AG04450 (cell line): ENCODE measurements around the gene IST1. TPM values are rescaled to one million over a fixed set of nuclear protein-coding genes. Genes with fewer than 3 reads are reported as not detected.
"Not testable (repeated sequence)": the region's sequence is repeated elsewhere in the genome, so short reads cannot be mapped to it uniquely, and the experiment has no call there.

Experiments used
- CTCF ChIA-PET: fragments of 300-600, 350-600 bp; formaldehyde crosslinking; extraction: SDS; loops from one replicate; lab custom pipeline; 2022; ENCODE audit warnings: antibody characterized with exemption, inconsistent platforms; lab: Charles Lee
- POLR2A ChIA-PET: fragments of 350-600 bp; formaldehyde crosslinking; extraction: SDS; loops from one replicate; lab custom pipeline; 2021; ENCODE audit warnings: antibody characterized with exemption, inconsistent platforms; lab: Yijun Ruan, JAX
- DNase-seq: peaks from one replicate; pipeline ENCODE4 v3.0.0-alpha.2; 2011; ENCODE audit warnings: low read depth, low spot score
- H3K27ac ChIP-seq: one replicate; pipeline ENCODE4 v1.5.1; 2012; ENCODE audit warnings: low read depth, low read length, control low read depth
- H3K27me3 ChIP-seq: one replicate; pipeline ENCODE4 v1.6.0; 2012; ENCODE audit warnings: low read length; ENCODE audit not compliant: control insufficient read depth, insufficient read depth
- H3K4me3 ChIP-seq: 2 replicates; pipeline ENCODE4 v1.5.1; 2011; ENCODE audit warnings: mild to moderate bottlenecking, low read depth, low read length, control low read depth
- H3K9me3 ChIP-seq: 2 replicates; pipeline ENCODE4 v1.5.1; 2012; ENCODE audit warnings: low read length; ENCODE audit not compliant: control insufficient read depth, insufficient read depth
- CTCF ChIP-seq: IDR thresholded peaks from 2 replicates; pipeline ENCODE4 v1.5.1; 2011; ENCODE audit warnings: low read depth, low read length, control low read depth, inconsistent platforms
- polyA plus RNA-seq: library from polyadenylated mRNA; depleted of rRNA; stranded (reverse); fragments of >200 nt; gene quantifications from 2 replicates; pipeline ENCODE4 v1.2.3, GENCODE V29; 2011

Gene IST1
- polyA plus RNA-seq, 1 experiment: 260 TPM

- H3K9me3 ChIP-seq: no peaks in the 10 kb centered on the region
- ChIA-PET POLR2A (no interaction called here), CTCF (interaction anchor here (1.9 kb wide), 1 partner anchor 17 kb away, joined by 17 read pairs; no protein-coding TSS in a partner anchor)
- no peaks in the 10 kb centered on the region for H3K27me3 ChIP-seq
- no peak overlapping the region for H3K27ac ChIP-seq
- no peak overlapping the region for H3K4me3 ChIP-seq
- no peak for TF ChIP-seq CTCF
- DNase-seq: no peak
Observed at GRCh38 chr16:71865173-71865863, 30.0 kb upstream of the IST1 start.

- DNase-seq, H3K4me3 ChIP-seq, POLR2A ChIA-PET, H3K27me3 ChIP-seq, H3K27ac ChIP-seq, H3K9me3 ChIP-seq: not testable (repeated sequence)
- CTCF ChIA-PET: interaction anchor here (1.9 kb wide), 1 partner anchor 16 kb away, joined by 6 read pairs; no protein-coding TSS in a partner anchor
Observed at GRCh38 chr16:71867175-71867574, 28.2 kb upstream of the IST1 start.

DNA sequence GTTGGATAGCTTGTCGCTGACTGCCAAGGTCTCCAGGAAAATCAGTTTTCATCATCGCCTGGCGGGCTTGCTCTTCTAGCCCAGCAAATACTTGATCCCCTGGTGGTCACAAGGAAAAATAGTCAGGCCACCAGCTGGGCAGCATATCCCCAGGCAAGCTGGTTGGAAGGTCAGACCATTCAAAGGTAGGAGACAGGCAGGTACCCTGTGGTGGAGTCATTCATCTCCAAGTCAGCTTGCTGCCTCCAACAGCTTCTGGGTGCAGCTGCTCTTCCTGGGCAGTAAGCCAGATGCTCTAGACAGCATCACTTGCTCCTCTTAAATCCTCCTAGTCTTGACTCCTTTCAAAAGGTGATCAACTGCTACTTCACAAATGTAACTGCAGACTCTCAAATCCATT, 27.4 kb upstream of the IST1 start:
- no peak for DNase-seq
- ChIA-PET POLR2A (no interaction called here), CTCF (interaction anchor here (1.9 kb wide), 1 partner anchor 15 kb away, joined by 6 read pairs; no protein-coding TSS in a partner anchor)
- no peaks in the 10 kb centered on the region for H3K27me3 ChIP-seq
- no peak overlapping the region for H3K27ac ChIP-seq
- no peaks in the 10 kb centered on the region for H3K9me3 ChIP-seq
- no peak for TF ChIP-seq CTCF
- no peak overlapping the region for H3K4me3 ChIP-seq

DNA sequence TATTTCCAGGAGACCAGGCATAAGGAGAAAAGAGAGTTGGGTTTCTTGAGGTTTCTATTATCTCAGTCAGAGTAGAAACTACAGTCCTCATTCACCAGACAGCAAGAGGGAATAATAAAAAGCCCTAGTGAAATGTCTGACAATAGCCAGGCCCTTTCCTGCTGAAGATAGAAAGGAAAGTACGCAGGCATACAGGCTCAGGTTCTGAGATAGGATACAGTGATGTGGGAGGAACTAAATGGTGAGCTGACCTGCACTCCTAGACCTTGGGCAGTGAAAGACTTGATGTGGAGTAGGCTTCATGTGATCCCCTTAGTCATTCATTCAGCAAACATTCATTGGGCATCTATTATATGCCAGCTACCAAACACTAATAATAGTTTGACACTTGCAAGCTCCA, 26.2 kb upstream of the IST1 start:
- H3K9me3 ChIP-seq: no peaks in the 10 kb centered on the region
- CTCF ChIA-PET: interaction anchor here (3.5 kb wide), 1 partner anchor 13 kb away, joined by 43 read pairs; no protein-coding TSS in a partner anchor
- TF ChIP-seq CTCF: no peak
- no peaks in the 10 kb centered on the region for H3K27me3 ChIP-seq
- H3K4me3 ChIP-seq: no peak overlapping the region
- no peak for DNase-seq
- POLR2A ChIA-PET: no interaction called here
- no peak overlapping the region for H3K27ac ChIP-seq

DNA sequence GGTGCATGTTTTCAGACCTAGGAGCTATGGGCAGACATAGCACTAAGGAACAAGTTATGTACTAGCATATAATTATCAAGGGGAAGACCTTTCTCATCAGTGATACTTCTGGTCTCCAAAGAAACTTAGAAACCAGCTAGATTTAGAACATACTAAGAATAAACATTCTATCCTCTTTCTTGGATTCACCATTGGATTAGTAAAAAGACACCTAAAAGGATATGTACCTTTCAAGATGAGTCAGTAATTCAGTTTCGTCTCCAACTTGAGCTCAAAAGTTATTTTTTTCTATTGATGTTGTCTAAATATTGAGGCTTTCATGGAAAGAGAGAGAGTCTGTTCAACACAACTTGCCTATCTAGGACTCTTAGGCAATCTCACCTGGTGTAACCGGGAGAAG, 24.5 kb upstream of the IST1 start:
- CTCF ChIA-PET: interaction anchor here (1.2 to 3.5 kb wide), 2 partner anchors 11 to 13 kb away, joined by 3 to 43 read pairs; partner anchors contain the start of gene ZNF821
- POLR2A ChIA-PET: no interaction called here
- Histone ChIP-seq H3K4me3 (no peak overlapping the region), H3K27me3 (no peaks in the 10 kb centered on the region), H3K27ac (no peak overlapping the region), H3K9me3 (no peaks in the 10 kb centered on the region)
- no peak for DNase-seq
- TF ChIP-seq CTCF: no peak
